HAP-1 (cell line): Measurements from ENCODE around the gene TC2N.
"Not testable (repeated sequence)": the region's sequence is repeated elsewhere in the genome, so short reads cannot be mapped to it uniquely, and the experiment has no call there.

Source experiments
- DNase-seq, 2 experiments: peaks; one replicate each; pipeline ENCODE4 v3.0.0-alpha.2; 2016 to 2020; ENCODE audit warnings: low spot score in 2 of 2
- H3K27me3 ChIP-seq: fragments of 250-450 bp; sonication (Bioruptor Pico); 2 replicates; pipeline ENCODE4 v1.5.1; 2020; ENCODE audit warnings: low read depth, mild to moderate bottlenecking, moderate library complexity
- H3K36me3 ChIP-seq: fragments of 250-450 bp; sonication (Bioruptor Pico); replicated peaks from 2 replicates; pipeline ENCODE4 v1.5.1; 2020; ENCODE audit warnings: mild to moderate bottlenecking
- H3K4me1 ChIP-seq: fragments of 250-450 bp; sonication (Bioruptor Pico); 2 replicates; pipeline ENCODE4 v1.5.1; 2020; ENCODE audit warnings: mild to moderate bottlenecking
- H3K4me3 ChIP-seq: fragments of 250-450 bp; sonication (Bioruptor Pico); 2 replicates; pipeline ENCODE4 v1.5.1; 2020; ENCODE audit warnings: mild to moderate bottlenecking, moderate library complexity
- H3K9me3 ChIP-seq: fragments of 250-450 bp; sonication (Bioruptor Pico); 2 replicates; pipeline ENCODE4 v1.5.1; 2020; ENCODE audit warnings: mild to moderate bottlenecking, moderate library complexity
- in situ Hi-C: fragments of 300-500 bp; cut with MboI; formaldehyde crosslinking; loops from 3 replicates; pipeline ENCODE4 v1.14.3; 2020; ENCODE audit warnings: low sequenced_read_pairs, inconsistent platforms, mixed read lengths

Gene TC2N

DNA sequence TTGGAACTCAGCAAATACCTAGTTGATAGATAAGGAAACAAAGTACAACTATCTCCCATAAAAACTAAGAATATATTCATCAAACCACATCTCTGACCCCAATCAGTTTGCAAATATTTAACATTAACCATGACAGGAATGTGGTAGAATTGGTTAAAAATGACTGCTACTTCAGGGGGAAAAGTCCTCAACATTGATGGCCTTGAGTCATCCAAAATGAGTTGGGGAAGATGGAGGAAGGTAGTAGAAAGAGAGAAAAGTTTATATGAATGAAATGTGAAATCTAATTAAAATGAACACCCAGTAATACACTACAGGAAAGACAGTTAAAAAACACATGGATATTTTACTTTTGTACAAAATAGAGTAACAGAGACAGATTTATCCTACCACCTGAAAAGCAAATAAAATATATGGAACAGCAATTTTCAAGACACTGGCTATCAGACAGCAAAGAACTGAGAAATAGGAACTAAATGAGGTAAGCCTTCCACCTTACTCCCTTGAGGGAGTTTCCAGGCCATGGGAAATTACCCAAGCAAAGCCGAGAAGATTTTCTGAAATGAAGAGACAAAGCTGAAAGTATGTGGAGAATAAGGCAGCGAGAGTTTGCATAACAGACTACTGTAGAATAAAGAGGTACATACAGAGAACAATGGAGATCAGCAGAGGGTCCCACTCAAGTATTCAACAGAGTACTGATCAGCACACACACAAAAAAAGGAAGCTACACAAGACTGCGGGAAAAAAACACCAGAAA, 49.6 kb downstream of the TC2N start:
- H3K4me1 ChIP-seq, result no peaks in the 10 kb centered on the region
- in situ Hi-C loops, result no loop called here
- DNase-seq, result no peak
- H3K4me3 ChIP-seq, result no peak overlapping the region
- H3K9me3 ChIP-seq, result no peaks in the 10 kb centered on the region
- no peaks in the 10 kb centered on the region for H3K36me3 ChIP-seq
- no peaks in the 10 kb centered on the region for H3K27me3 ChIP-seq

DNA sequence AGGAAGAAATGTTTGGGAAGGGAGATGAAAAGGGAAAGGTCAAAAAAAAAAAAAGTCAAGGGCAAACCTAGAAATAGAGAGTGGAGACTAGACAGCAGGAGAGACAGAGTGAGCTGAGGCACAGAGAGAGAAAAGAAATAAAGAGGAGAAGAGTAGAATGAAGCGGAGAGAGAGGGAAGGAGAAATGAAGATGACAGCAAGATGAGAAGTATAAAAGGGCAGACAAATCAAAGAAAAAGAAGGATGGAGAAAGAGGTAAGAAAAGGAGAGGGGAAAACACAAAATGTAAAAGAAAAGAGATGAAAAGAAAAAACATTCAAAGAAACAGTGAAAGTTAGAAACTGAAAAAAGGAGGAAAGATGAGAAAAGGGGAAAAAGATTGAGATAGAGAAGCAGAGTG, 53.0 kb downstream of the TC2N start:
- in situ Hi-C loops, result no loop called here
- no peaks in the 10 kb centered on the region for H3K27me3 ChIP-seq
- no peak for DNase-seq
- 0 out of 2 replicates have a peak, but pooled peaks cover 2% of the 10 kb centered on the region for H3K9me3 ChIP-seq
- H3K4me3 ChIP-seq, result no peak overlapping the region
- no peaks in the 10 kb centered on the region for H3K36me3 ChIP-seq
- no peaks in the 10 kb centered on the region for H3K4me1 ChIP-seq

GRCh38 chr14:91810699-91811098, 56.6 kb downstream of the TC2N start:
- peaks cover 13% of the 10 kb centered on the region for H3K9me3 ChIP-seq
- H3K27me3 ChIP-seq, result no peaks in the 10 kb centered on the region
- no peaks in the 10 kb centered on the region; the same call in 1 of the 2 replicates for H3K36me3 ChIP-seq
- in situ Hi-C loops, result no loop called here
- H3K4me3 ChIP-seq, result no peak overlapping the region
- no peaks in the 10 kb centered on the region for H3K4me1 ChIP-seq
- no peak for DNase-seq

GRCh38 chr14:91806716-91807115, 60.6 kb downstream of the TC2N start:
- H3K4me1 ChIP-seq, result no peaks in the 10 kb centered on the region
- in situ Hi-C loops, result no loop called here

DNA sequence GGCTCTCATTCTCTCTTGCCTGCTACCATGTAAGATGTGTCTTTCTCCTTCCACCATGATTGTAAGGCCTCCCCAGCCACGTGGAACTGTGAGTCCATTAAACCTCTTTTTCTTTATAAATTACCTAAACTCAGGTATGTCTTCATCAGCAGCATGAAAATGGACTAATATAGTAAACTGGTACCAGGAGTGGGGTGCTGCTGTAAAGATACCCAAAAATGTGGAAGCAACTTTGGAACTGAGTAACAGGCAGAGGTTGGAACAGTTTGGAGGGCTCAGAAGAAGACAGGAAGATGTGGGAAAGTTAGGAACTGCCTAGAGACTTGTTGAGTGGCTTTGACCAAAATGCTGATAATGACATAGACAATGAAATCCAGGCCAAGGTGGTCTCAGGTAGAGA, 61.2 kb downstream of the TC2N start:
- H3K36me3 ChIP-seq, H3K4me3 ChIP-seq, DNase-seq, H3K27me3 ChIP-seq, in situ Hi-C loops, H3K4me1 ChIP-seq: not testable (repeated sequence)
- peaks cover 13% of the 10 kb centered on the region for H3K9me3 ChIP-seq

More at GRCh38 chr14:91806716-91807115, 60.6 kb downstream of the TC2N start:
- Histone ChIP-seq H3K36me3 (no peaks in the 10 kb centered on the region; the same call in 1 of the 2 replicates), H3K4me3 (no peak overlapping the region), H3K27me3 (no peaks in the 10 kb centered on the region), H3K9me3 (peaks cover 13% of the 10 kb centered on the region)
- no peak for DNase-seq

DNA sequence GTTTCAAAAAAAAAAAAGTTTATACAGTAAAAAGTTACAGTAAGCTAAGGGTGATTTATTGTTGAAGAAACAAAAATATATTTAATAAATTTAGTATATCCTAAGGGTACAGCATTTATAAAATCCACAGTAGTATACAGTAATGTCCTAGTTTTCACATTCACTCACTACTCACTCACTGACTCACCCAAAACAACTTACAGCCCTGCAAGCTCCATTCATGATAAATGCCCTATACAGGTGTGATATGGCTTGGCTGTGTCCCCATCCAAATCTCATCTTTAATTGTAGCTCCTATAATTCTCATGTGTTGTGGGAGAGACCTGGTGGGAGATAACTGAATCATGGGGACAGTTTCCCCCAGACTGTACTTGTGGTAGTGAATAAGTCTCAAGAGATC, 61.7 kb downstream of the TC2N start:
- in situ Hi-C loops, result no loop called here
- no peak for DNase-seq
- no peaks in the 10 kb centered on the region; the same call in 1 of the 2 replicates for H3K36me3 ChIP-seq
- H3K27me3 ChIP-seq, result no peaks in the 10 kb centered on the region
- peaks cover 13% of the 10 kb centered on the region for H3K9me3 ChIP-seq
- H3K4me3 ChIP-seq, result no peak overlapping the region
- H3K4me1 ChIP-seq, result no peaks in the 10 kb centered on the region

DNA sequence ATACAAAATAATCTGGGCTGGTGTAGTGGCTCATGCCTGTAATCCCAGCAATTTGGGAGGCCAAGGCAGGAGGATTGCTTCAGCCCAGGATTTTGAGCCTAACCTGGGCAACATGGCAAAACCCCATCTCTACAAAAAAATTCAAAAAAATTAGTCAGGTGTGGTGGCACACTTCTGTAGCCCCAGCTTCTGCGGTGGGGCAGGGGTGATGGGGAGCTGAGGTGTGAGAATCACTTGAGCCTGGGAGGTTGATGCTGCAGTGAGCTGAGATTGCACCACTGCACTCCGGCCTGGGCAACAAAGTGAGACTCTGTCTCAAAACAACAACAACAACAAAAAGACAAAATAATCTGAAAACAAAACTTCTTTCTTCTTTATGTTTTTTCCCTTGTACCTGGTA, 66.0 kb downstream of the TC2N start:
- Histone ChIP-seq H3K4me1 (no peaks in the 10 kb centered on the region; the same call in 1 of the 2 replicates), H3K27me3 (no peaks in the 10 kb centered on the region), H3K4me3 (no peak overlapping the region), H3K9me3 (no peaks in the 10 kb centered on the region), H3K36me3 (no peaks in the 10 kb centered on the region)
- DNase-seq, result no peak
- in situ Hi-C loops, result no loop called here

GRCh38 chr14:91796617-91797347, 70.6 kb downstream of the TC2N start:
- Histone ChIP-seq H3K27me3 (no peaks in the 10 kb centered on the region), H3K9me3 (no peaks in the 10 kb centered on the region), H3K36me3 (no peaks in the 10 kb centered on the region), H3K4me3 (no peak overlapping the region), H3K4me1 (no peaks in the 10 kb centered on the region; the same call in 1 of the 2 replicates)
- DNase-seq, result no peak
- in situ Hi-C loops, result no loop called here

GRCh38 chr14:91793704-91794103, 73.6 kb downstream of the TC2N start:
- Histone ChIP-seq H3K4me3 (no peak overlapping the region), H3K4me1 (no peaks in the 10 kb centered on the region; the same call in 1 of the 2 replicates), H3K36me3 (no peaks in the 10 kb centered on the region), H3K27me3 (no peaks in the 10 kb centered on the region), H3K9me3 (no peaks in the 10 kb centered on the region)
- no peak for DNase-seq
- in situ Hi-C loops, result no loop called here

DNA sequence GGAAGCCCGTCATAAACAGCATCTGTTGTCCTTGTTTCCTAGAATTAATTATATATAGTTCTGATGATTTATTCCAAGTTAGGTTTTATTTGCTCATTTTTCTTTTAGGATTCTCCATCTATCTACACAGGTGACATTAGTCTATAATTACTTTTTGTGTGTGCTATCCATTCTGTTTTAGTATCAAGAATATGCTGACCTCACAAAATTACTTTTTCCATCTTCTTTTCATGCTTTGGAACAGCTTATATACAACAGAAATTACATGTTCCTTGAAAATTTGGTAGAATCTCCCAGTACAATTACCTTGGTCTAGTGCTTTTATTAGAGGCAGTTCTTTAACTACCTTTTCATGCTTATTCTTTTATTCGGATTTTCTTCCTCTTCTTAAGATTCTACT, 81.1 kb downstream of the TC2N start:
- in situ Hi-C loops, result no loop called here
- Histone ChIP-seq H3K36me3 (no peaks in the 10 kb centered on the region), H3K4me1 (peaks cover 3% of the 10 kb centered on the region; the same call in 1 of the 2 replicates), H3K27me3 (no peaks in the 10 kb centered on the region), H3K9me3 (no peaks in the 10 kb centered on the region), H3K4me3 (no peak overlapping the region)
- no peak for DNase-seq

- Histone ChIP-seq H3K9me3 (no peaks in the 10 kb centered on the region), H3K36me3 (no peaks in the 10 kb centered on the region), H3K27me3 (no peaks in the 10 kb centered on the region), H3K4me3 (no peak overlapping the region), H3K4me1 (no peaks in the 10 kb centered on the region)
- no peak for DNase-seq
- in situ Hi-C loops, result no loop called here
Measured at GRCh38 chr14:91780452-91780851, 86.9 kb downstream of the TC2N start.

DNA sequence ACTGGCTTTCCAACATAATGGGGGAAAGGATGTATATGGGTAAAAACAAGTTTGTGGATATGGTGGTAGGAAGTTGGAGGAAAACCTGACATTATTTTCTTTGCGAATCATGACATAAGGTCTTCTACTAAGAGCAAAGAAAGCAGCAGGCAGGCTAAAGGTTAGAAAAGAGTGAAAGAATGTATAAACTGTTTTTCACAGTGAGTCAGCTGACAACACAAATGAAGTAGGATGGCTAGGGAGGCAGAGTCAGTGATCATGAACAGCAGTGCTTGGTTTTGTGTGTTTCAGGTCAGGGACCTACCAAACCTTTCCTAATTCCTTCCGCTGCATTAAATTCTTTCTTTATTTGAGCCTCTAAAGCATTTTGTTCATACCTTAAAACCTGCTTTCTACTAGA, 89.1 kb downstream of the TC2N start:
- Histone ChIP-seq H3K4me3 (no peak overlapping the region), H3K9me3 (no peaks in the 10 kb centered on the region), H3K27me3 (no peaks in the 10 kb centered on the region), H3K4me1 (no peaks in the 10 kb centered on the region), H3K36me3 (no peaks in the 10 kb centered on the region)
- no peak for DNase-seq
- in situ Hi-C loops, result no loop called here

GRCh38 chr14:91774140-91775096, 92.9 kb downstream of the TC2N start:
- Histone ChIP-seq H3K4me1 (no peaks in the 10 kb centered on the region), H3K4me3 (no peak overlapping the region), H3K27me3 (no peaks in the 10 kb centered on the region), H3K9me3 (no peaks in the 10 kb centered on the region), H3K36me3 (no peaks in the 10 kb centered on the region)
- DNase-seq, result no peak
- in situ Hi-C loops, result no loop called here
